ENCODE data around the gene C8G. TPM values are rescaled to one million over a fixed set of nuclear protein-coding genes. Genes with fewer than 3 reads are reported as not detected.

C8G gene
- total RNA-seq, 1 experiment from 2014 or later = 2.9 TPM

GRCh38 chr9:136940526-136941230 is 4.4 kb upstream of the C8G start:
- Histone ChIP-seq H3K36me3 (ENCODE audit: control insufficient read depth, insufficient read depth, low read length) (peaks cover 7% of the 10 kb centered on the region; the same call in 1 of the 2 replicates), H3K9me3 (ENCODE audit: control insufficient read depth, insufficient read depth, low read depth, low read length) (no peaks in the 10 kb centered on the region), H3K4me1 (ENCODE audit: control insufficient read depth, insufficient read depth, low read length) (peaks cover 8% of the 10 kb centered on the region), H3K27ac (ENCODE audit: low read length) (no peak overlapping the region), H3K27me3 (ENCODE audit: control insufficient read depth, insufficient read depth, low read length) (no peaks in the 10 kb centered on the region), H3K4me3 (ENCODE audit: low read depth in 2 of 2, low read length in 2 of 2) (no peak overlapping the region)
- TF ChIP-seq POLR2AphosphoS5 (IDR thresholded peaks at IDR 0.05; ENCODE audit: low read depth, low read length) (no peak), SIN3A (IDR thresholded peaks at IDR 0.05; ENCODE audit: borderline replicate concordance, insufficient read depth, low read depth, low read length) (no peak), TCF7L2 (IDR thresholded peaks at IDR 0.05; ENCODE audit: low read depth, low read length) (no peak), CTCF (IDR thresholded peaks at IDR 0.05) (no peak), REST (IDR thresholded peaks at IDR 0.05; ENCODE audit: insufficient read depth in 1 of 2, low read depth in 2 of 2, low read length in 1 of 2) (no peak)
- DNase-seq (ENCODE audit: low read depth, low spot score) = no peak
- POLR2A ChIA-PET = no interaction called here
- intact Hi-C loops (cut with micrococcal nuclease; ENCODE audit: unreplicated experiment) = loop anchor here (10.0 kb wide), 1 partner anchor 94 kb away; the partner anchor contains the start of gene FUT7
- ATAC-seq = no peak
- CTCF ChIA-PET = no interaction called here
- no TSS peak for BruUV-seq (replicated peaks)
- in situ Hi-C loops (cut with HindIII; ENCODE audit: low pct_unique_long_range_greater_than_20kb, low sequenced_read_pairs) = no loop called here

GRCh38 chr9:136941231-136942111 is 3.6 kb upstream of the C8G start:
- in situ Hi-C loops (cut with HindIII; ENCODE audit: low pct_unique_long_range_greater_than_20kb, low sequenced_read_pairs) = no loop called here
- no peak for ATAC-seq
- no peak for DNase-seq (ENCODE audit: low read depth, low spot score)
- ChIA-PET POLR2A (interaction anchor here (0.7 kb wide), 1 partner anchor 800 kb away, joined by 4 read pairs; no protein-coding TSS in a partner anchor), CTCF (no interaction called here)
- TF ChIP-seq TCF7L2 (IDR thresholded peaks at IDR 0.05; ENCODE audit: low read depth, low read length) = no peak
- no peak for TF ChIP-seq CTCF (IDR thresholded peaks at IDR 0.05)
- TF ChIP-seq REST (IDR thresholded peaks at IDR 0.05; ENCODE audit: insufficient read depth in 1 of 2, low read depth in 2 of 2, low read length in 1 of 2) = no peak
- TF ChIP-seq SIN3A (IDR thresholded peaks at IDR 0.05; ENCODE audit: borderline replicate concordance, insufficient read depth, low read depth, low read length) = no peak
- no peak for TF ChIP-seq POLR2AphosphoS5 (IDR thresholded peaks at IDR 0.05; ENCODE audit: low read depth, low read length)
- Histone ChIP-seq H3K4me1 (ENCODE audit: control insufficient read depth, insufficient read depth, low read length) (peaks cover 12% of the 10 kb centered on the region), H3K36me3 (ENCODE audit: control insufficient read depth, insufficient read depth, low read length) (peaks cover 7% of the 10 kb centered on the region; the same call in 1 of the 2 replicates), H3K4me3 (ENCODE audit: low read depth in 2 of 2, low read length in 2 of 2) (no peak overlapping the region), H3K9me3 (ENCODE audit: control insufficient read depth, insufficient read depth, low read depth, low read length) (no peaks in the 10 kb centered on the region), H3K27ac (ENCODE audit: low read length) (no peak overlapping the region), H3K27me3 (ENCODE audit: control insufficient read depth, insufficient read depth, low read length) (no peaks in the 10 kb centered on the region)
- BruUV-seq (replicated peaks) = no TSS peak
- intact Hi-C loops (cut with micrococcal nuclease; ENCODE audit: unreplicated experiment) = loop anchor here (10.0 kb wide), 1 partner anchor 93 kb away; the partner anchor contains the start of gene FUT7
